HG03103 (cell line): ENCODE data around the gene SRP9.
"Not testable (repeated sequence)": the region's sequence is repeated elsewhere in the genome, so short reads cannot be mapped to it uniquely, and the experiment has no call there.

Source experiments
- ATAC-seq: cut with Tn5 transposase; IDR thresholded peaks from one replicate; pipeline ENCODE4 v1.9.1; 2021; ENCODE audit warnings: low read depth; ENCODE audit not compliant: unreplicated experiment

Gene SRP9

DNA sequence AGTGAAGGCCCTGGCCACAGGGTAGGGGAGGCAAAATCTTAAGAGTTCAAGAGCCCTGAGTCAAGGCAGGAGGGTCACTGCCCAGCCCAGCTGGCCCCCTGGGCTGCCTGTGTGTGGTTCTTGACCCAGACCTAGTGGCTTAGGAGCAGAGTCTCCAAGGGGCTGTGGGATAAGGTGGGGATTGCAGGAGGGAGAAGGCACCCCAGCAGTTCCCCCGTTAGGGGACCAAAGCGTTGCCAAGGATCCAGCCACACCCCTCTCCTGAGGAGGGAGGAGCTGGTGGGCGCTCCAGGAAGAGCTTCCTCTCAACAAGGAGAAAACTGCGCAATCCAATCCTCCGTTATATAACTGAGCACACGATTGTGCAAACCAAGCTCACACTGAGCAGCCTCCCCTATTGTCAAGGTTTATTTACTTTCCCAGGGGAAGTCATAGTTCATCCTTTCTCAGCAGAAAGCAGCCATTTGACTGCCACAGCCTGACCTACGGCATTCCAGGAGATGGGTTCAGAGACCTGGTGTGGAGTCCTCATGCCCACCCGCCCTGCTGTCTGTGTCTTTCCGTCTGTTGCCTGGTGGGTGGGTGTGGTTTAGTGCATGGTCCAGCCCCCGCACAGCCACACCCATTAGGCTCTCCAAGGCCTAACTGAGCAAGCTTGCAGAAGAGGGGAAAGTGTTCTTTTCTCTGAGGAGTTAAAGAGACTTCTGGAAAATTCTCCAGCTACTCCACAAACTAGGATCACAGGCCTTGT, 35.8 kb downstream of the SRP9 start:
- no peak for ATAC-seq

DNA sequence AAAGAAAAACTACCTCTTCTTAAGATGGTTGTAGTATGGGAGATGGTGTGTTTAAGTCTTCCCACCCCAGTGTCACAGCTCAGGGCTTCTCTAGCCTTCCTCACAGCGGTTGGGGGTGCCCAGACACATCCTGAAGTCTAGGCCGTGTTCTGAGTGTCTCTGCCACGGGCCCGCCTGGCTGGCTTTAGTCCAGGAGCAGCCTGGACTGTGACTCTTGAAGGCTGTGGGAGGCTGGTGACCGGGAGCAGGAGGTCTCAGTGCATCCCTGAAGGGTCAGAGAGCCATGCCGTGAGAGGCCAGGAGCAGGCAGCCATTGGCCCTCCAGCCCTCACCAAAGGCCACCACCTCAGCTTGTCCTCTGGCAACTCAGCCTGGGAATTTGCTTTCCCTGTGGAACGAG, 36.8 kb downstream of the SRP9 start:
- no peak for ATAC-seq

DNA sequence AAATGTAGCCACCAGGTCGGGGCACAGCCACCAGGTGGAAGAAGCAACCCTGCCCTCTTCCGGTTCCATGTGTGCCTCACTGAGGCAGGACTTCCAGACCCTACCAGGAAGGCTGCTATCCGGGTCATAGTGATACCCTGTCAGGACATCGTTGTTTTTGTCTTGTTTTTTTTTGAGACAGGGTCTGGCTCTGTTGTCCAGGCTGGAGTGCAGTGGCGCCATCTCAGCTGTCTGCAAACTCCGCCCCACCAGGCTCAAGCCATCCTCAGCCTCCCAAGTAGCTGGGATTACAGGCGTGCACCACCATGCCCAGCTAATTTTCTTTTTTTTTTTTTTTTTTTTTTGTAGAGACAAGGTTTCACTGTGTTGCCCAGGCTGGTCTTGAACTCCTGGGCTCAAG, 37.5 kb downstream of the SRP9 start:
- not testable (repeated sequence) for ATAC-seq

DNA sequence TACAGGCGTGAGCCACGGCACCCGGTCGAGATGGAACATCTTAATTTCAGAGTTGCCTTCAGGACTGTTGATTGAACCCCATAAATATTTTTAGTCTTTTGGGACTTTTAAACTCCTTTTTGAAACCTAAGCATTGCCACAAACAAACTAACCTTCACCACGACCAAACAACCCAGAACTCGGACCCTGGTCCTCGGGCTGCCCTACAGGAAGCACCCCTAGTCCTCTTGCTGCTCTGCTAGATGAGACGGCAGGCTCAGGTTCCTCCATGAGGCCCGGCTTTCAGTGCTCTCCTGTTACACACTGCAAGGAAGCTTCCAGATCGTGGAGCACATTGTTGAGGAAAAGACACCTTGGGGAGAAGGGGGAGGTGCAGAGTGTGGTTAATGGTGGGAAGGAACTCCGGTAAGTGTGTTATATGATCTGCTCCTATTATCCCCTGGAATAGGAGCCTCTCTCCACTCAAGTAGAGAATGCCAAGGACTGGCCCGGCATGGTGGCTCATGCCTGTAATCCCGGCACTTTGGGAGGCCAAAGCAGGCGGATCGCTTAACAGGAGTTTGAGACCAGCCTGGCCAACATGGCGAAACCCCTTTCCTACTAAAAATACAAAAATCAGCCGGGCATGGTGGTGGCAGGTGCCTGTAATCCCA, 38.0 kb downstream of the SRP9 start:
- ATAC-seq: no peak

DNA sequence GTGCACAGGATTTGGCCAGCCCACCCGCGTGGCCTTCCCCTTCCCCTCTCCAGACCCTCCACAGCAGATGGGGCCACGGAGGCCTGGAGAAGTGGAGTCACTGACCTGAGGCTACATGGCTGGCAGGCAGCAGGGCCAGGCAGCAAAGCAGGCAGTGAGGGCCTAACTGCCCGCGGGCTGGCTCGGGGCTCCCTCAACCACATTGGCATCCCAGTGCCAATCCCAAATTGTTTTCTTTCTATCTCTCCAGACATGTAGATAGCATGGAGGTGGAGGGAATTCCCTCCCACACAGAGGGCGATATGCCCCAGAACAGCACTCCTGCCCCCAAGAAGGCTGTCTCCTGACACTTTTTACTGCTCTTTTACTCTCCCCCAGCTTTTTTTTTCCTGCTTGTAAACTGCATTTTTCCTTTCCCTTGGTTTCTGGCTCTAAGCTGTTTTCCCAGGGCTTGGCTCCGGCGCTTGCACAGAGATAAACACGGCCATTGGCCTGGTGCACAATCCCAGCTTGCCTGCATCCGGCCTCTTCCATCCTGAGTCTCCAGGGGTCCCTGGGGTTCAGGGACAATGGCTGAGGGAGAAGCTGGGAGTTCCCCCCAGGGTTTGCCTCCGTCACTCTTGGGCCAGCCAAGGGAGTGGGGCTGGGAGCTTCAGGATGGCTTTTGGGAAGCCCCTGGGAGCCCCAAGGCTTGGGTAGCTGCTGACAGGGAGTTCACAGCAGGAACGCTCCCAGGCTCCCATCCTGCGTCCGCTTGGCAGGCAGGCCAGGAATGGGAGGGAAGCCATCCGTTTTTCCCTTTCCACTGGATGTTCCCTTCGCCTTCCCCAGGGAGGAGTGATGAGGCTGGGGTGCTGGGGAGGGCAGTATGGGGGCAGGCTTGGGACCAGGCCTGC, 39.3 kb downstream of the SRP9 start:
- ATAC-seq: no peak

DNA sequence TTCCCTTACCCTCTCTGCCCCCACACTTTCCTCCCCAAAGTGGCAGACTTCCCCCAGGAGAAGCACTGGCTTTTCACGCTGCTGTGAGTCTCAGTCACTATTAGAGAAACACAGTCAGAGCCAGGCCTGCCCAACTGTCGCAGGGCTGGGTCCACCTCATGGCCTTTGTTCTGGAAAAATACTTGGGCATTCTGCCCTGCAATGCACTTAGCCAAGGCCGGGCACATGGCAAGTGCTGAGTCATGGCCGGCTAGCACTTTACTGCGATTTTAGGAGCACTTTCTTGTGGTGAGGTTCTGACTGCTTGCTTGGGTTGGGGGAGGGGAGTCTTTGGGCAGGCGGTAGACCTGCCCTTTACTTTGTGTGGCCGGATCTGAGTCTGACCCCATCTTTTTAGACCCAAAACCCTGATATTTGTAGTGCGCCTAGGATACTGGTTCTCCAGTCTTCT, 40.0 kb downstream of the SRP9 start:
- no peak for ATAC-seq

DNA sequence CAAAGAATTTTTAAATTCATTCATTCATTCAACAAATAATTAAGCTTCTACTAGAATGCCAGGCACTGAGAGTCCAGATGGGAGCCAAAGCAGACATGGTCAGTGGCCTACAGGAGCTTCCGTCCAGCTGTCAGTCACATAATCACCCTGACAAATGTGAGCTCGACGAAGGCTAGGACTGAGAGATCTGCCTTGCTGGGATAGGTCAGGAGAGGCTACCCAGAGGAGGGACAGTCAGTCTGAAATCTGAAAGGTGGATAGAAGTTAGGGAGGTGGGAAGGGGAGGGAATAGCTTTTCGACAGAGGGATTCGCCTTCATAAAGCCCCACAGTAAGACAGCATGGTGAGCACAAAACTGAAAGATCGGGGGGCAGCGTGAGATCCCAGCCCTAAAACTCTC, 40.6 kb downstream of the SRP9 start:
- ATAC-seq: no peak

DNA sequence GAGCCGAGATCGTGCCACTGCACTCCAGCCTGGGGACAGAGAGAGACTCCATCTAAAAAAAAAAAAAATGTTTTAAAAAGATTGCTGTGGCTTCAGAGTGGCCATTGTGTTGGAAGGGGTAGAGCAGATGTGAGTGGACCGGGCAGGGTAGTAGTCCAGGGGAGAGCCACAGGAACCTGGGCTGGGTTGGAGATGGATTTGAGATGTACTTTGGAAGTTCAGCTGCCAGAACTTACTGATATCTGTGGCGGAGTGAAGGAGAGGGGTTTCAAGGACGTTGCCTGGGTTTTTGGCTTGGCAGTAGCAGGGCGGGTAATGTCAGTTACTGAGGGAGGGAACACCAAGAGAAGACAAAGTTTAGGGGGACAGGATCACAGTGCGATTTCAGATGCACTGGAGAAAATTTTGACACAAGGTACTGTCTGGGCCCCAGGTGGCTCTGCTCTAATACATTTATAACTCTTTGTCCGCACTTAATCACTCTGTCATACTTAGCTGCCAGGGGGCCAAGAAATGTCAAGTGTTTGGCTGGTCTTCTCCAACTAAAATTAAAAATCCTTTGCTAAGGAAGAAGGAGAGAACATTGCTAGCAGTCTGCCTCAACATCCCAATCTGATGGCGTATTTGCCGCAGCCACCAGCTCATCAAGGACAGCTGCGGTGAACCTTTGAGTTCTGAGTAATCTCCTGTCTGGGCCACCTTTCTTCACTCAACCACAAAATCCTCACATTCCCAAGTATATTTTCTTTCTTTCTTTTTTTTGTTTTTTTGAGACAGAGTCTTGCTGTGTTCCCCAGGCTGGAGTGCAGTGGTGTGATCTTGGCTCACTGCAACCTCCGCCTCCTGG, 41.9 kb downstream of the SRP9 start:
- ATAC-seq: no peak

DNA sequence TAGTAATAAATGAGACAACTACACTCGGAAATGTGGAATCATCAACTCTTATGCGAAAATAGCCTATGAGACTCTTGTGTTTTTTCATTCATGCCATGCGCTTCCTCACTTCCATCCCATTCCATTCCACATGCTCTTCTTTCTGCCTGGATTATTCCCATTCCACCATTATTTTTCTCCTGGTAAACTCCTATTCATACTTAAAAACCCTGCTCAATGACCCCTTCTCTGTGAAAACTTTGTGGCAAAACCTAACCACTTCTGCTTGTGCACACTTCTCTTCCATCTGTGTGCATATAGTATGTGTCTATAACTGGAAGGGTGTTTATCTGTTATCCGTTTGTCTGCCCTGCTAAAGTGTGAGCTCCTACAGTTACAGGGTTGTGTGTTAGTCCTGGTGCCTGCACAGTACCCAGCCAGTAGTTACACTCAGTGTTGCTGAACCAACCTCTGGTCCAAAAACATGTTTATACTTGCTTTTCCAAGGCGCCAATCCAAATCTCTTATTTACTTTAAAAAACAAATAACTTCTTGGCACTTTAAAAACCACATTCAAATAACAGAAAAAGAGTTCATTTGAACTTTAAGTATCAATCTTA, 43.0 kb downstream of the SRP9 start:
- no peak for ATAC-seq

DNA sequence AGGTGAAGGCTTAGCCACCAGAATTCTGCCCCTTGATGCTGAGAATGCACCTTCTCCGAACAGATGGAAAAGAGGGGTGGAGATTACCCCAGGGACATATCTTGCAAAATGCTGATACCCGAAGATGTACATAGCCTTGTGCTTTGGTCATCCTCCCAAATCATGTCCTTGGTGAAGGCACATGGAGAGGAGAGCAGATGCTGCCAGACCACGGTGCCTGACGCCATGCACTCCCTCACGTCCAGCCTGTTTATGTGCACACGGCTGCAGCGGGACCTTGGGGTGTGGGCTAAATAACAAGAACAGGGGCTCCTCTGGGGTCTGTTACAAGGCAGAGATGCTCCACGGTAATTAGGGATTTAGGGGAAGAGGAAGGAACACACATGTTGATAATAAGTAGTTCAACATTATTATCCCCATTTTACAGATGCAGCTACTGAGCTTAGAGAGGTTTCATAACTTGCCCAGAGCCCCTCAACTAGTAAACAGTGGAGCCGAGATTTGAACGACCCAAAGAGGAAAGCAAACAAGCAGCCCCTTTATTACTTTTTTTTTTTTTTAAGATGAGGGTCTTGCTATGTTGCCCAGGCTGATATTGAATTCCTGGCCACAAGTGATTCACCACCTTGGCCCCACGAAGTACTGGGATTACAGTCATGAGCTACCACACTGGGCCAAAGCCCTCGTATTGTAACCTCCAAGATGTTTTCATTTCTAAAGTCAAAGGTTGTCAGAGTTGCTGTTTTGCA, 45.2 kb downstream of the SRP9 start:
- ATAC-seq: no peak

DNA sequence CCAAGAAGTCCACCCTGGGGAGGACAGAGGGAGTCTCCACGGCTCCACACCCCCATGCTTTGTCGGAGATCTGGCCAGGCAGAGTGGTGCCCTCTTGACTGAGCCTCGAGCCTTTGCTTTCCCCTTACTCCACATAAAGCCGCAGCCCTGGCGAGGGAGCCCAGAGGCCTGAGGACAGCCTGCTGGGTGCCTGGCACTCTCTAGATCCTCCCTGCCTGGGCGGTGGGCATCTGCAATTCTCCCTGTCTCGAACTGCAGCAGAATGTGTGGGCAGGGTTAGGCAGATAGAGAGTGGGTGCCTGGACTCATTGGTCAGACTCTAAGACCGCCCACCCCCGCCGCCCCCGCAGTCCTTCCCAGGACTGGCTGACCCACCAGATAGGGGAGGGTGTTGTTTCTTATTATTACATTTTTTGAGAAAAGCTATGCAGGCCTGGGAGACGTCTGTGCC, 46.2 kb downstream of the SRP9 start:
- no peak for ATAC-seq

DNA sequence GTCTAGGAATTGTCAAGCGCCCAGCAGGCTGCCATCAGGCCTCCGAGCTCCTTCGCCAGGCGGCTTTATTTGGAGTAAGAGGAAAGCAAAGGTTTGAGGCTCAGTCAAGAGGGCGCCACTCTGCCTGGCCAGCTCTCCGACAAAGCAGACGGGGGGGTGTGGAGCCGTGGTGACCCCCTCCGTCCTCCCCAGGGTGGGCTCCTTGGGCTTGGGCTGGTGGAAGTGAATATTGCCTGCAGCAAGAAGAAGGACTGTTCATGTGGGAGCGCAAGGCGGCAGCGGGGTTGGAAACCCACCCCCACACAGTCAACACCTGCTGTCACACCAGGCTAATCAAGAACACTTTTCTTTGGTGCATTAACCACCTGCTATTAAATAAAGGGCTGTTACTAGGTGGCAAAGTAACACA, 46.9 kb downstream of the SRP9 start:
- ATAC-seq: no peak

DNA sequence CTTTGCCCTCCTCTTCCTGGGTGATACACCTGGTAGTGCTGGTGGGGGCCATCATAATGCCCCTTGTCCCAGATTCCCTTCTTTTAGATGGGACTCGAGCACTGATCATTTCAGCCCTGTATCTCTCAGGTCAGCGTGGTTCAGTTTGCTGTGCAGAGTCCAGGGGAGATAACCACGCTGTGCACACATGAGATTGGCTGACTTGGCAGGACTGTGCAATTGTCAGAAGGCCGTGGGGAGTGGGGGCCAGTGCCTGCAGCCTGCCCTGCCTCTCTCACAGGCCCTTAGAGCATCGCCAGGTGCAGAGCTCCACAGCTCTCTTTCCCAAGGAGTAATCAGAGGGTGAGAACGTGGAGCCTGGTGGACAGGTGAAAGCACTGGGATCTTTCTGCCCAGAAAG, 47.5 kb downstream of the SRP9 start:
- no peak for ATAC-seq

DNA sequence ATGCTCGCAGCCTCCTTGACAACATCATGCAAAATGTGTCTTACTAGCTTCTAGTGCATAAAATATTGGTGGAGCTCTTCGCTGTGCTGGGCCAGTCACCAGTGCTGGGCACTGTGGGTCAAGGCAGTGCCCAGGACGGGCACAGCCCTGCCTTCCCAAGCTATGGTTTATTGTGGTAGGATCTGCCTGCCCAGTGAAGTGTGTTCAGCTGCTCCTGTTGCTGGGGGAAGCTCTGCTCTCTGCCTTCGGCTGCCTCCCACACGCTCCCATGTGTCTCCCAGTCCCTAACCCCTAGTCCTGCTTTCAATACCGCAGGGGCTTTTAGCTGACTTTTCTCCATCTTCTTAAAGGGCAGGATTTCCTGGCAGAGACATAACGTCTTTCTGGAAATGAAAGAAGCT, 48.0 kb downstream of the SRP9 start:
- ATAC-seq: no peak

DNA sequence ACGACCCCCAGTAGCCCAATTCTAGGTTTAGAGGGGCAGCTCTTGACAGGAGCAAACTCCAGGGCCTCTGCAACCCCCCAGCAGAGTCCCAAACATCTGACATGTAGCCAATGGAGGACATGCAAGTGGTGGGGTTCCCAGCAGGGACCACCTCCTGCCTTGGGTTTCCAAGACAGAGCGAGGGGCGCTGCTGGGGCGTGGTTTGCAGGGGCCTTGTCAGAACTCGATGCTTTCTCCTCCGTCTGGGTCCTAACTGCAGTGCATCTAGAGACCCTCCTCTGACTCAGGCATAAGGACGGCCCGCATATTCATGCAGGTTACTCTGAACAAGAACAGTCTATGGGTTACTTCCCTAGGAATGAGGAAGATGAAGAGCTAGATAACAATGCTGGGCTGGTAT, 49.5 kb downstream of the SRP9 start:
- ATAC-seq: no peak

DNA sequence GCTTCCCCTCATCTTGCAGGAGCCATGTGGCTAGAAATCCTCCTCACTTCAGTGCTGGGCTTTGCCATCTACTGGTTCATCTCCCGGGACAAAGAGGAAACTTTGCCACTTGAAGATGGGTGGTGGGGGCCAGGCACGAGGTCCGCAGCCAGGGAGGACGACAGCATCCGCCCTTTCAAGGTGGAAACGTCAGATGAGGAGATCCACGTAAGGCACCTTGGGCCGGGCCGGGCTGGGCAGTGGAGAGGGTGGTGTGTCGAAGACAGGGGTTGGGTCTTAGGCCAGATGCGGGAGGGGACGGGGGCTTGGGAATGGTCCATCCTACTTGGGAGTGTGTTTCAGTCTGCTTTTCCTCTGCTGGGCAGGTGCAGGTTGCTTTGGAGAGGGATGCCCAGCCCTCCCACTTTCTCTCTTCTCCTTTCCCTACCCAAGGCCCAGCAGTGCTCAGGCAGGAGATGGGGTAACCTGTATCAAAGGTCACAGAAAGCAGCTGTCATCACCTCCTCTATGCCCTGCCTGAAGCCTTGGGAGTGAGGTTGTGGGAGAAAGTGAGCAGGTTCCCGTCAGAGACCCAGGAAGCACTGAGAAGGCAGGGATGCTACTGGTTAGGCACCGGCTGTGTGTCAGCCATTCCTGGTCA, 51.2 kb downstream of the SRP9 start:
- no peak for ATAC-seq

DNA sequence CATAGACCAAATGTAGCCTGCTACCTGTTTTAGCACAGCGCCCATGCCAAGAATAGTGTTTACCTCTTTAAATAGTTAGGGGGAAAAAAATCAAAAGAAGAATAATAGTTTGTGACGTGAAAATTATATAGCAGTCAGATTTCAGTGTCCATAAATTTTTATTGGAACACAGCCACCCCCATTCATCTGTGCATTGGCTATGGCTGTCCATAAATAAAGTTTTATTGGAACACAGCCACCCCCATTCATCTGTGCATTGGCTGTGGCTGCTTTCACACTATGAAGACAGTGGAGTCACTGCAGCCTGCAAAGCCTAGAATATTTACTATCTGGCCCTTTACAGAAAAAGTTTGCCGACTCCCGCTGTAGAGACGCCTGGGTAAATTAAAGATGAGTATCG, 53.2 kb downstream of the SRP9 start:
- ATAC-seq: no peak

DNA sequence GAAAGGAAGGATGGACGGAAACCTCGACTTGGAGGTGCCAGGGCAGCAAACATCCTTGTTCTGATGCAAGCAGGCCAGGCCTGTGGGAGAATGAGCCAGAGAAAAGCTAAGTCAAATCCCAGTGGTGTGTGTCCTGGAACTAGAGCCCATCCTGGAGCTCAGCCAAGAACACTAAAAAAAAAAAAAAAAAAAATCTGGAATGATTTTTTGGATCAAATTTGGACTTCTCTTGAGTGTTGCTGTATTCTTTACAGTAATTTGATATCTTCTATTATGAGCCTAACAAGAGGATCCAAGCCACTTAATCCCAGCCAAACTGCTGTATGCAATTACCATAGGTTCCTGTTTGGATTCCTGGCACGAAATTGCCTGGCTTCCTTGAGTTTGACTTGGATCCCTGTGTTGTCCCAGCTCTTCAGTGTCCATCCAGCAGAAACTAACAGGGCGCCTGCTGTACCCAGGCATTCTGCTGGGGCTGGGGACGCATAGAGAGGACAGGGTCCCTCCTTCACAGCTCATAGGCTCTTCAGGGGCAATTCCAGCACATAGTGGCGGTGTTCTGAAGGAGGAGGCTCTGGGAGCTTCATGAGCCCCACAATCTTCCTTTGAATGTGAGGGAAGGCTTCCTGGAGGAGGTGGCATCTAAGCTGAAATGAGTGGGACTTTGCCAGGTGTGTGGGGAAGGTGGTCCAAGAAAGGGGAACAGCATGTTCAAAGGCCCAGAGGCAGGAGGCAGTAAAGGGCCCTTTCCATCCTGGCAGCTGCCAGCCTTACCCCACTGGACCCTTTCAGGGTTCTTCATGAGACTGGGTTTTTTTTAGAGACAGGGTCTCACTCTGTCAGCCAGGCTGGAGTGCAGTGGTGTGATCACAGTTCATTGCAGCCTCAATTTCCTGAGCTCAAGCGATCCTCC, 57.0 kb downstream of the SRP9 start:
- ATAC-seq: no peak
